ENCODE data around the gene GTF2F1.

Gene GTF2F1

GRCh38 chr19:6394831-6395230 lies 1.9 kb upstream of the GTF2F1 start:
- H3K4me3 ChIP-seq (ENCODE audit: low read depth, low read length), result no peak overlapping the region
- TF ChIP-seq CTCF (IDR thresholded peaks at IDR 0.05; ENCODE audit: low read depth, low read length, missing control alignments), result no peak
- DNase-seq (ENCODE audit: low read depth), result no peak

GRCh38 chr19:6393983-6394412 lies 1.0 kb upstream of the GTF2F1 start:
- peak overlapping the region; percentile 88 for H3K4me3 ChIP-seq (ENCODE audit: low read depth, low read length)
- no peak for TF ChIP-seq CTCF (IDR thresholded peaks at IDR 0.05; ENCODE audit: low read depth, low read length, missing control alignments)
- DNase-seq (ENCODE audit: low read depth), result peak; percentile 73

GRCh38 chr19:6392221-6393073 lies 517 bp downstream of the GTF2F1 start:
- peak overlapping the region; percentile 88 for H3K4me3 ChIP-seq (ENCODE audit: low read depth, low read length)
- TF ChIP-seq CTCF (IDR thresholded peaks at IDR 0.05; ENCODE audit: low read depth, low read length, missing control alignments), result no peak
- no peak for DNase-seq (ENCODE audit: low read depth)

- H3K4me3 ChIP-seq (ENCODE audit: low read depth, low read length), result no peak overlapping the region
- no peak for DNase-seq (ENCODE audit: low read depth)
- no peak for TF ChIP-seq CTCF (IDR thresholded peaks at IDR 0.05; ENCODE audit: low read depth, low read length, missing control alignments)
These were observed 5.6 kb downstream of the GTF2F1 start for GRCh38 chr19:6387372-6387771.

GRCh38 chr19:6384381-6384780 lies 8.6 kb downstream of the GTF2F1 start:
- no peak for DNase-seq (ENCODE audit: low read depth)
- no peak overlapping the region for H3K4me3 ChIP-seq (ENCODE audit: low read depth, low read length)
- TF ChIP-seq CTCF (IDR thresholded peaks at IDR 0.05; ENCODE audit: low read depth, low read length, missing control alignments), result no peak

GRCh38 chr19:6383188-6383587 lies 9.8 kb downstream of the GTF2F1 start:
- TF ChIP-seq CTCF (IDR thresholded peaks at IDR 0.05; ENCODE audit: low read depth, low read length, missing control alignments), result no peak
- DNase-seq (ENCODE audit: low read depth), result no peak
- no peak overlapping the region for H3K4me3 ChIP-seq (ENCODE audit: low read depth, low read length)

Measured in GM12864 (cell line).